Cardiac muscle cell (in vitro differentiated cells and primary cell): ENCODE data around the gene ADRA2C. TPM values are rescaled to one million over a fixed set of nuclear protein-coding genes. Genes with fewer than 3 reads are reported as not detected.

ENCODE experiments used
- DNase-seq, 2 donors: peaks; one replicate each; pipeline versions ENCODE4 v3.0.0 to v3.0.0-alpha.2; 2010 to 2017; ENCODE audit warnings: low read depth in 1 of 2, low spot score in 1 of 2
- H3K27ac ChIP-seq: fragments of 200-600 bp; sonication (generic); 2 replicates; pipeline ENCODE4 v1.5.1; 2016
- H3K27me3 ChIP-seq: fragments of 200-600 bp; sonication (generic); 2 replicates; pipeline ENCODE4 v1.6.0; 2016; ENCODE audit warnings: control low read depth
- H3K36me3 ChIP-seq: fragments of 200-600 bp; sonication (generic); 2 replicates; pipeline ENCODE4 v1.5.1; 2016; ENCODE audit warnings: control low read depth
- H3K4me1 ChIP-seq: fragments of 200-600 bp; sonication (generic); 2 replicates; pipeline ENCODE4 v1.8.1; 2017; ENCODE audit warnings: low read depth, mild to moderate bottlenecking, mixed run types
- H3K4me3 ChIP-seq: fragments of 200-600 bp; sonication (generic); 2 replicates; pipeline ENCODE4 v1.5.1; 2016; ENCODE audit warnings: mild to moderate bottlenecking
- H3K9me3 ChIP-seq: fragments of 200-600 bp; sonication (generic); 2 replicates; pipeline ENCODE4 v1.5.1; 2017; ENCODE audit warnings: low read depth, mild to moderate bottlenecking, control low read depth
- polyA plus RNA-seq: library from polyadenylated mRNA; unstranded; fragments of >200 nt; fragmentation: Nextera tagmentation; extraction: Ambion mirVana; gene quantifications from 2 replicates; pipeline ENCODE4 v1.2.1, GENCODE V29; 2016
- total RNA-seq: library from RNA; depleted of rRNA; stranded (reverse); fragments of >200 nt; gene quantifications from 2 replicates; pipeline ENCODE4 v1.2.3, GENCODE V29; 2016
- TF ChIP-seq, protein P1 (sequence below): IDR thresholded peaks from 2 replicates; pipeline ENCODE4 v1.5.1; 2012; ENCODE audit warnings: low read depth, mild to moderate bottlenecking, low read length

The ADRA2C gene
- total and polyA plus RNA-seq, 2 experiments from 2014 or later, result 8.5 to 8.6 TPM

DNA sequence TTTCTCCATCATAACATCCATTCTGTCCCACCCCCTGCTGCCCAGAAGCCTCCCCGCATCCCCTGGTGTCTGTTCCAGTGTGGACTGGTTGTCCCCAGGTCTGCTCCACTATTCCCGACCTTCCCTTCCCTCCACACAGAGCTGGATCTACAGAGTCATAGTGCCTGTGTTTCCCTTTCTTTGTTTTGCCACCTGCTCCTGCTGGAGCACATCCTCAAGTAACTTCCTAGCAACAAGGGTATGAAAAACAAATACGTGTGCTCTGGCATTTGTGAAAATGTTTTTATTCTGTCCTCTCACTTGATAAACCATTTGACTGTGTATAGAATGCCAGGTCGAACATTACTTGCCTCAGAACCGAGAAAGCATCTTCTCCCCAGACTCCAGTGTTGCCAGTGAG lies 29.9 kb upstream of the ADRA2C start:
- TF ChIP-seq, protein P1, sequence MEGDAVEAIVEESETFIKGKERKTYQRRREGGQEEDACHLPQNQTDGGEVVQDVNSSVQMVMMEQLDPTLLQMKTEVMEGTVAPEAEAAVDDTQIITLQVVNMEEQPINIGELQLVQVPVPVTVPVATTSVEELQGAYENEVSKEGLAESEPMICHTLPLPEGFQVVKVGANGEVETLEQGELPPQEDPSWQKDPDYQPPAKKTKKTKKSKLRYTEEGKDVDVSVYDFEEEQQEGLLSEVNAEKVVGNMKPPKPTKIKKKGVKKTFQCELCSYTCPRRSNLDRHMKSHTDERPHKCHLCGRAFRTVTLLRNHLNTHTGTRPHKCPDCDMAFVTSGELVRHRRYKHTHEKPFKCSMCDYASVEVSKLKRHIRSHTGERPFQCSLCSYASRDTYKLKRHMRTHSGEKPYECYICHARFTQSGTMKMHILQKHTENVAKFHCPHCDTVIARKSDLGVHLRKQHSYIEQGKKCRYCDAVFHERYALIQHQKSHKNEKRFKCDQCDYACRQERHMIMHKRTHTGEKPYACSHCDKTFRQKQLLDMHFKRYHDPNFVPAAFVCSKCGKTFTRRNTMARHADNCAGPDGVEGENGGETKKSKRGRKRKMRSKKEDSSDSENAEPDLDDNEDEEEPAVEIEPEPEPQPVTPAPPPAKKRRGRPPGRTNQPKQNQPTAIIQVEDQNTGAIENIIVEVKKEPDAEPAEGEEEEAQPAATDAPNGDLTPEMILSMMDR, result no peak
- Histone ChIP-seq H3K4me3 (no peak overlapping the region), H3K36me3 (no peaks in the 10 kb centered on the region), H3K27ac (no peak overlapping the region), H3K4me1 (no peaks in the 10 kb centered on the region), H3K9me3 (no peaks in the 10 kb centered on the region), H3K27me3 (no peaks in the 10 kb centered on the region)
- no peak for DNase-seq

DNA sequence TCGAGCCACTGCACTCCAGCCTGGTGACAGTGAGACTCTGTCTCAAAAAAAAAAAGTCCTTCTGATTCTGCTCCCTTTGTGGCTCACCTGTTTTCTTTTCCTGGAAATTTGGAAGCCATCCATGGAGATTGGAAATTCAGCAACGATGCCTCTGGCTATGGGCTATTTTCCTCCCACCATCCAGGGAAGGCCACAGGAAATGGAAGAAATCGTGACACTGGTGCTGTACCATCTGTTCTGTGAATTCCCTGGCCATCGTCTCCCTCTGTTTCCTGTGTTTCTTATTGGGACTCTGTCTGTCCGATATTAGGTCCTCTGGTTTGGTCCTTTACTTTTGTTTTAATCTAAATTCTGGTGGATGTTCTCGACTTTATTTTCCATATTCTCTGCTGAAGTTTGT lies 29.4 kb upstream of the ADRA2C start:
- no peaks in the 10 kb centered on the region for H3K9me3 ChIP-seq
- H3K27ac ChIP-seq, result no peak overlapping the region
- no peaks in the 10 kb centered on the region for H3K27me3 ChIP-seq
- no peak overlapping the region for H3K4me3 ChIP-seq
- DNase-seq, result no peak
- no peaks in the 10 kb centered on the region for H3K36me3 ChIP-seq
- TF ChIP-seq, protein P1, result no peak
- H3K4me1 ChIP-seq, result no peaks in the 10 kb centered on the region

DNA sequence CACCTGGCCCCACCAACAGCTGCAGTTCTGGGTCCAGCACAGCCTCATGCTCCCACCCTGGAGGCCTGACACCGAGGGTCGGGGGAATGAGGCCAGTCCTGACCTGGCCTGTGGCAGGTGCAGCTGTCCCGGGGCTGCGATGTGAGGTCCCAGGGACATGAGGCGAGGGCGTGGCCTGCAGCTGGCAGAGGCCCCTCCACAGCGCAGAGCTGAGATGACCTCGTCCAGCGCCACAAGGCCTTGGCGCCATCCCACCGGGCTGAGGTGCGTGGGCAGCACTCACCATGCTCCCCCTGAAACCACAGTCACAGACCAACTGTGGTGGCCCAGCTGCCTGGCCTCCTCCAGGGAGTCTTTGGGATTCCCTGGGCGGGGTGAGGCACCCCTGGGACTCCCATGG lies 26.6 kb upstream of the ADRA2C start:
- H3K4me1 ChIP-seq, result no peaks in the 10 kb centered on the region
- H3K27ac ChIP-seq, result no peak overlapping the region
- H3K36me3 ChIP-seq, result no peaks in the 10 kb centered on the region
- H3K9me3 ChIP-seq, result no peaks in the 10 kb centered on the region
- TF ChIP-seq, protein P1, result no peak
- peaks cover 4% of the 10 kb centered on the region for H3K27me3 ChIP-seq
- H3K4me3 ChIP-seq, result no peak overlapping the region
- no peak for DNase-seq

DNA sequence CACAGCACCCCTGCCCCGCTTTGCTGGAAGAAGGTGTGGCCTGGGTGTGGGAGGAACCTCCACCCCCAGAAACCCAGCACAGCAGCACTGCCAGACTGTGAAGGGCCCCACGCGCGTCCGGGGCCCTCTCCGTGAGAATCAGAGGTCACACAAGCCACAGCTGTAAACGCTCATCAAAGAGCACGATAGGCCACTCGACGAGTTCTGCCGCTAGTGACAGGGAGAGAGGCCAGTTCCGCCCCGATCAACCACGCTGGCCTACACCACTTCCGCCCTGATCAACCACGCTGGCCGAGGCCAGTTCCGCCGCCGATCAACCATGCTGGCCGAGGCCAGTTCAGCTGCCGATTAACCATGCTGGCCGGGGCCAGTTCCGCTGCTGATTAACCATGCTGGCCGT lies 25.9 kb upstream of the ADRA2C start:
- TF ChIP-seq, protein P1, result no peak
- Histone ChIP-seq H3K27me3 (peaks cover 7% of the 10 kb centered on the region), H3K9me3 (no peaks in the 10 kb centered on the region), H3K36me3 (no peaks in the 10 kb centered on the region), H3K4me1 (no peaks in the 10 kb centered on the region), H3K27ac (no peak overlapping the region), H3K4me3 (no peak overlapping the region)
- no peak for DNase-seq

DNA sequence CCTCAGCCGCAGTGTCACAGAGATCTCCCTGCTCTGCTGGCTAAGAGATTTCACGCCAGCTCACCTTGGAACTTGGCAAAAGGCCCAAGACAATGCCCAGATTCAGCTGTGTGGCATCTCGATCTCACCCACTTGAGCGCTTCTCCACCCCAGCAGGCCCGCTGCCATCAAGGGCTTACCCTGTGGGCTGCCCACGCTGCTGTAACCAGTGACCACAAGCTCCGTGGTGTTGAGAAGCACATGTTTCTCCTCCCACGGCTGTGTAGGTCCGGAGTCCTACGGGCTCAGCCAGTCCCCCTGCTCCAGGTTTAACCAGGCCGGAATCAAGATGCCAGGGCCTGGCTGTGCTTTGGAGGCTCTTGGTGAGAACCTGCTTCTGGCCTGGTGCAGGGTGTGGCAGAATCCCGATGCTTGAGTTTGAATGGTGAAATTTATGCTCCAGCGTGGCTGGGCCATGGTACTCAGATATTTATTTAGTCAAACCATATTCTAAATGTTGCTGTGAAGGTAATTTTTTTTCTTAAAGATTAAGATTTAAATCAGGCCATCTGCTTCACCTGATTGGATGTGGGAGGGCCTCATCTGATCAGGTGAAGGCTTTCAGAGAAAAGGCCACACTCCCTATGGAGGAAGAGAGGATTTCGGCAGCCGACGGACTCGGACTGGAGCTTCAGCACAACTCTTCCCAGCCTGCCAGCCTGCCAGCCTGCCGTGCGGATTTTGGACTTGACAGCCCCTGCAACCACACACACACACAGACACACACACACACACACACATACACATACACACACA lies 24.8 kb upstream of the ADRA2C start:
- DNase-seq, result no peak
- TF ChIP-seq, protein P1, result no peak
- no peaks in the 10 kb centered on the region for H3K4me1 ChIP-seq
- H3K9me3 ChIP-seq, result no peaks in the 10 kb centered on the region
- no peak overlapping the region for H3K27ac ChIP-seq
- no peak overlapping the region for H3K4me3 ChIP-seq
- H3K36me3 ChIP-seq, result no peaks in the 10 kb centered on the region
- H3K27me3 ChIP-seq, result peaks cover 13% of the 10 kb centered on the region
